Loucy (cell line): ENCODE results near the gene DDX24.

ENCODE experiments used
- H2AFZ ChIP-seq: fragments of 200-600 bp; sonication (generic); 2 replicates; pipeline ENCODE4 v1.6.0; 2016; ENCODE audit warnings: antibody characterized with exemption, mild to moderate bottlenecking, low read length, moderate library complexity
- H3F3A ChIP-seq: fragments of 200-600 bp; 2 replicates; pipeline ENCODE4 v1.6.0; 2016; ENCODE audit warnings: antibody characterized with exemption, low read depth, mild to moderate bottlenecking
- H3K27me3 ChIP-seq: fragments of 200-600 bp; sonication (generic); 2 replicates; pipeline ENCODE4 v1.6.1; 2014; ENCODE audit warnings: low read length, mild to moderate bottlenecking; ENCODE audit not compliant: insufficient read depth, poor library complexity, severe bottlenecking
- H3K36me3 ChIP-seq: fragments of 200-600 bp; sonication (generic); 2 replicates; pipeline ENCODE4 v1.6.1; 2016; ENCODE audit warnings: low read length; ENCODE audit not compliant: insufficient read depth
- H3K4me1 ChIP-seq: fragments of 200-600 bp; sonication (generic); 2 replicates; pipeline ENCODE4 v1.5.1; 2014; ENCODE audit warnings: low read length, mild to moderate bottlenecking; ENCODE audit not compliant: insufficient read depth, poor library complexity, severe bottlenecking
- H3K4me2 ChIP-seq: fragments of 200-600 bp; sonication (generic); 2 replicates; pipeline ENCODE4 v1.6.0; 2014; ENCODE audit warnings: antibody characterized with exemption, low read length, low read depth, mild to moderate bottlenecking; ENCODE audit not compliant: poor library complexity, severe bottlenecking
- H3K4me3 ChIP-seq: fragments of 200-600 bp; sonication (generic); 2 replicates; pipeline ENCODE4 v1.5.1; 2014; ENCODE audit warnings: low read length, mild to moderate bottlenecking, mixed read lengths; ENCODE audit not compliant: poor library complexity, severe bottlenecking
- H3K79me2 ChIP-seq: fragments of 200-600 bp; sonication (generic); 2 replicates; pipeline ENCODE4 v1.6.1; 2014; ENCODE audit warnings: low read length; ENCODE audit not compliant: insufficient read depth
- H3K9ac ChIP-seq: fragments of 200-600 bp; sonication (generic); 2 replicates; pipeline ENCODE4 v1.6.0; 2014; ENCODE audit warnings: mild to moderate bottlenecking, low read depth, low read length, moderate library complexity; ENCODE audit not compliant: poor library complexity, severe bottlenecking
- H3K9me2 ChIP-seq: fragments of 200-600 bp; sonication (generic); replicated peaks from 2 replicates; pipeline ENCODE4 v1.6.1; 2016; ENCODE audit warnings: low read depth, low read length, mixed read lengths
- H3K9me3 ChIP-seq: fragments of 200-600 bp; sonication (generic); 2 replicates; pipeline ENCODE4 v1.6.1; 2014; ENCODE audit warnings: mild to moderate bottlenecking, antibody characterized with exemption, low read length, low read depth; ENCODE audit not compliant: insufficient read depth
- H4K20me1 ChIP-seq: fragments of 200-600 bp; sonication (generic); 2 replicates; pipeline ENCODE4 v1.6.0; 2014; ENCODE audit warnings: antibody characterized with exemption, low read length, mild to moderate bottlenecking; ENCODE audit not compliant: insufficient read depth, poor library complexity, severe bottlenecking
- EZH2phosphoT487 ChIP-seq: fragments of 200-600 bp; IDR thresholded peaks from 2 replicates; pipeline ENCODE4 v1.6.1; 2018; ENCODE audit warnings: antibody characterized with exemption, mild to moderate bottlenecking, moderate library complexity, borderline replicate concordance
- TF ChIP-seq, protein P1 (sequence below): fragments of 200-600 bp; sonication (generic); conservative IDR thresholded peaks from 2 replicates; pipeline ENCODE4 v1.5.1; 2014; ENCODE audit warnings: mild to moderate bottlenecking, antibody characterized with exemption, low read length

Gene DDX24

DNA sequence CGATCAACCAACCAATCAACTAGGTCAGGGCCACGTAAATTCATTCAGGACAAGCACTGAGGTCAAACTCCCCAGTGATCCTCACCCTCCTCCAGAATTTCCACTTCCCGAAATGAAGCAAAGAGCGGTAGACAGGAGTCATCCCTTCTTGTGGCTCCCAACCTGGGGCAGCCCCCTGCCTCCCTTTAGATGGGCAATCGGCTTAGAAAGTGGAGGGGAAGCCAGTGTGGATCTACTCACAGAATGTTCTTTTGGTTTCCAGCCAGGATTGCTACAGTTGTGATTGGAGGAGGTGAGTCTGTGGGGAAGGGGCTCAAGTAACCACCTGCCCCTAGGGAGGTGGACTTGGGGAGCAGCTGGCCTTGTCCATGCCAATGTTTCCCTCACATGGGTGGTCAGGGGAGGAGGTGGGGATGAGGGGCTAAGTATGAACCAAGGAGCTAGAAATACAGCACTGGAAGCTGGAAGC is 33.6 kb upstream of the DDX24 start:
- Histone ChIP-seq H3K9ac (no peak overlapping the region), H4K20me1 (no peaks in the 10 kb centered on the region), H3K9me3 (no peaks in the 10 kb centered on the region), H3K27me3 (no peaks in the 10 kb centered on the region), H2AFZ (no peak overlapping the region), H3K9me2 (no peaks in the 10 kb centered on the region), H3K4me2 (no peak overlapping the region), H3K4me1 (no peaks in the 10 kb centered on the region), H3K79me2 (no peaks in the 10 kb centered on the region), H3K4me3 (no peak overlapping the region), H3F3A (no peaks in the 10 kb centered on the region), H3K36me3 (no peaks in the 10 kb centered on the region)
- no peak for TF ChIP-seq EZH2phosphoT487
- TF ChIP-seq, protein P1, sequence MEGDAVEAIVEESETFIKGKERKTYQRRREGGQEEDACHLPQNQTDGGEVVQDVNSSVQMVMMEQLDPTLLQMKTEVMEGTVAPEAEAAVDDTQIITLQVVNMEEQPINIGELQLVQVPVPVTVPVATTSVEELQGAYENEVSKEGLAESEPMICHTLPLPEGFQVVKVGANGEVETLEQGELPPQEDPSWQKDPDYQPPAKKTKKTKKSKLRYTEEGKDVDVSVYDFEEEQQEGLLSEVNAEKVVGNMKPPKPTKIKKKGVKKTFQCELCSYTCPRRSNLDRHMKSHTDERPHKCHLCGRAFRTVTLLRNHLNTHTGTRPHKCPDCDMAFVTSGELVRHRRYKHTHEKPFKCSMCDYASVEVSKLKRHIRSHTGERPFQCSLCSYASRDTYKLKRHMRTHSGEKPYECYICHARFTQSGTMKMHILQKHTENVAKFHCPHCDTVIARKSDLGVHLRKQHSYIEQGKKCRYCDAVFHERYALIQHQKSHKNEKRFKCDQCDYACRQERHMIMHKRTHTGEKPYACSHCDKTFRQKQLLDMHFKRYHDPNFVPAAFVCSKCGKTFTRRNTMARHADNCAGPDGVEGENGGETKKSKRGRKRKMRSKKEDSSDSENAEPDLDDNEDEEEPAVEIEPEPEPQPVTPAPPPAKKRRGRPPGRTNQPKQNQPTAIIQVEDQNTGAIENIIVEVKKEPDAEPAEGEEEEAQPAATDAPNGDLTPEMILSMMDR: no peak

DNA sequence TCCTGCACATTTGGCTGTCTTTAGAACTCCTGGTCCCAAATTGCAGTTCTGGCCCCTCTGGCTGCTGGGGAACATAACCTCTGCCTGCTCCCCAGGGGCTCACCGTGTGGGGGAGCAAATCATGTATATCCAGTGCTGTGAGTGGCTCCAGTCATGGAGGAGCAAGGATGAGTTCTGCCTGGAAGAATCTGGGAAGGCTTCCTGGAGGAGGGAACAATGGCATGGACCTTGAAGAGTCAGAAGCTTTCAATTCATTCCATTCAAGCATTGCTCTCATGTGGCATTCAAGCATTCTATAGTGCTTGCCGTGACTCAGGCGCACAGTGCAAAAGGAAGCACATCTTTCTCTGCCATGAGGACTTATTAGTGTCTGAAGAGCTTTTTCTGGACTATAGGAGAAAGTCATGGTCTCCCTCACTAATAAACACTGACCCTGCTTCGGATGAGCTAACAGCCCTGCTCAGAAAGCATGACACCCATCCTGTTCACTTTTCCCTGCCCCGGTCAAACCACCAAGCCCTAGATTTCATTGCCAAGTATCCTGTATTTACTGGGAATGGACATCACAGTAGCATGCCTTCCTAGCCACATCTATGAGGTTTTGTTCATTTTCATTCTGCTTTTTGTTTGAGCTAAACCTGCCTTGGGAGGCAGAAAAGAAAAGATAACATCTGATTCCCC is 33.0 kb upstream of the DDX24 start:
- no peak overlapping the region for H3K9ac ChIP-seq
- H4K20me1 ChIP-seq: no peaks in the 10 kb centered on the region
- H3K9me3 ChIP-seq: no peaks in the 10 kb centered on the region
- TF ChIP-seq EZH2phosphoT487: no peak
- TF ChIP-seq, protein P1: no peak
- H3F3A ChIP-seq: no peaks in the 10 kb centered on the region
- H3K4me2 ChIP-seq: no peak overlapping the region
- no peak overlapping the region for H3K4me3 ChIP-seq
- no peaks in the 10 kb centered on the region for H3K36me3 ChIP-seq
- H3K9me2 ChIP-seq: no peaks in the 10 kb centered on the region
- H3K79me2 ChIP-seq: no peaks in the 10 kb centered on the region
- no peaks in the 10 kb centered on the region for H3K4me1 ChIP-seq
- no peak overlapping the region for H2AFZ ChIP-seq
- no peaks in the 10 kb centered on the region for H3K27me3 ChIP-seq

DNA sequence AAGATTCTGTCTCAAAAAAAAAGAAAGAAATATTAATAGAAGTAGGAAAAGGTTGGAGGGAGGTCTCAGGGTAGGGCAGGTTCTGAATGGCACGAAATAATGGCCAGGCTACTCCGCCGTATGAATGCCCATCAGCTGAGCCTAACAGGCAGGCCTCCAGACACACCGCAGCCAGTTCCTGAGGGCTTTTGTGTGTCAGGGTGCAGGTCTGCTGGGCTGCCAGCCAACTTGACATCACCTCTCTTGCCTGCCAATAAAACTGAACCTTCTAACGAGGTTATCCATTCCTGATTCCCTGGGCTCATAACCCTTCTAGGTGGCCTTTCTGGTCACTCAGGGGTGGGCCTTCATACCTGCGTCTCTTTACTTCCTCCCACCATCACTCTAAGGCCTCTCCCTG is 32.5 kb upstream of the DDX24 start:
- Histone ChIP-seq H3K4me3 (no peak overlapping the region), H3K9me2 (no peaks in the 10 kb centered on the region), H3K27me3 (no peaks in the 10 kb centered on the region), H3K4me2 (no peak overlapping the region), H3K36me3 (no peaks in the 10 kb centered on the region), H3K9me3 (no peaks in the 10 kb centered on the region), H2AFZ (no peak overlapping the region), H3K9ac (no peak overlapping the region), H3F3A (no peaks in the 10 kb centered on the region), H3K79me2 (no peaks in the 10 kb centered on the region), H3K4me1 (no peaks in the 10 kb centered on the region), H4K20me1 (no peaks in the 10 kb centered on the region)
- TF ChIP-seq EZH2phosphoT487: no peak
- TF ChIP-seq, protein P1: no peak
